HepG2 (cell line): ENCODE measurements around the gene NOP9. TPM values are rescaled to one million over a fixed set of nuclear protein-coding genes. Genes with fewer than 3 reads are reported as not detected.

Experiments used
- GPN1 ChIP-seq: sonication (generic); formaldehyde crosslinking; IDR thresholded peaks from 2 replicates; pipeline ENCODE4 v1.5.1; 2020; ENCODE audit warnings: missing genetic modification reagents, borderline replicate concordance
- HBP1 ChIP-seq: IDR thresholded peaks from 2 replicates; pipeline ENCODE4 v1.6.1; 2016; ENCODE audit warnings: low read depth, control low read depth
- HMGXB3 ChIP-seq: sonication (generic); formaldehyde crosslinking; IDR thresholded peaks from 2 replicates; pipeline ENCODE4 v1.4.0; 2020; ENCODE audit warnings: missing genetic modification reagents, borderline replicate concordance
- RARG ChIP-seq: sonication (generic); formaldehyde crosslinking; IDR thresholded peaks from 2 replicates; pipeline ENCODE4 v1.4.0; 2020; ENCODE audit warnings: low read depth, mild to moderate bottlenecking, missing genetic modification reagents
- SP1 ChIP-seq, 2 experiments: fragments of 450-650 bp in 1 of 2; sonication (generic) in 1 of 2; formaldehyde crosslinking in 1 of 2; IDR thresholded peaks; 2 replicates each; pipeline versions ENCODE4 v1.4.0 to v1.6.1; 2016 to 2020; ENCODE audit warnings: missing genetic modification reagents in 1 of 2
- SRSF1 ChIP-seq: fragments of 200-400 bp; formaldehyde crosslinking; optimal IDR thresholded peaks from 2 replicates; pipeline ENCODE3; 2017; ENCODE audit warnings: mild to moderate bottlenecking, low read depth, low read length, moderate library complexity
- ZC3H4 ChIP-seq: sonication (generic); formaldehyde crosslinking; IDR thresholded peaks from 2 replicates; pipeline ENCODE4 v1.4.0; 2020; ENCODE audit warnings: missing genetic modification reagents, borderline replicate concordance
- ZFYVE20 ChIP-seq: sonication (generic); formaldehyde crosslinking; IDR thresholded peaks from 2 replicates; pipeline ENCODE4 v1.8.0; 2023; ENCODE audit warnings: low read depth, mild to moderate bottlenecking, moderate library complexity, missing genetic modification reagents, borderline replicate concordance
- ZNF383 ChIP-seq: sonication (generic); formaldehyde crosslinking; IDR thresholded peaks from 2 replicates; pipeline ENCODE4 v1.4.0; 2020; ENCODE audit warnings: missing genetic modification reagents, mild to moderate bottlenecking, borderline replicate concordance
- polyA plus RNA-seq, 8 experiments: library from polyadenylated mRNA; depleted of rRNA in 3 of 8; stranded (reverse) in 7 of 8; unstranded in 1 of 8; fragments of >200 nt; fragmentation: Illumina TruSeq in 4 of 8; extraction: Trizol in 4 of 8; gene quantifications; 2 replicates each; pipeline versions ENCODE4 v1.2.1 to v1.2.3, GENCODE V29; 2011 to 2016; ENCODE audit warnings: low read depth in 4 of 8, missing spikeins in 1 of 8, mixed read lengths in 1 of 8; ENCODE audit not compliant: insufficient read depth in 1 of 8
- total RNA-seq, 5 experiments: library from RNA; depleted of rRNA; stranded (reverse); fragments of >200 nt; fragmentation: Illumina TruSeq; extraction: Trizol; gene quantifications; 2 replicates each; pipeline ENCODE4 v1.2.3, GENCODE V29; 2016; ENCODE audit warnings: low read depth in 1 of 5
- TF ChIP-seq, protein P1 (sequence below): sonication (generic); formaldehyde crosslinking; IDR thresholded peaks from 2 replicates; pipeline ENCODE4 v1.4.0; 2020; ENCODE audit warnings: mild to moderate bottlenecking, missing genetic modification reagents, borderline replicate concordance
- TF ChIP-seq, protein P2 (sequence below): sonication (generic); formaldehyde crosslinking; IDR thresholded peaks from 2 replicates; pipeline ENCODE4 v1.5.0; 2020; ENCODE audit warnings: mild to moderate bottlenecking, missing genetic modification reagents, borderline replicate concordance

NOP9 gene
- total and polyA plus RNA-seq, 2 of the 13 experiments (the other 11 are each of a cell fraction or from before 2014, with no cell fraction given): 24.5 to 61.6 TPM

- TF ChIP-seq HBP1 (peak; percentile 96), SP1 (IDR thresholded peaks at IDR 0.05) (no peak), SP1 (CRISPR knock-in tag; IDR thresholded peaks at IDR 0.05) (no peak; the same call in 1 of the 2 replicates), SRSF1 (peak; percentile 93), ZC3H4 (CRISPR knock-in tag) (peak; percentile 79; the same call in 1 of the 2 replicates), ZNF383 (0 out of 2 replicates have a peak, but pooled peaks have one; percentile 77), RARG (CRISPR knock-in tag) (0 out of 2 replicates have a peak, but pooled peaks have one; percentile 88), GPN1 (peak; percentile 78; the same call in 1 of the 2 replicates), ZFYVE20 (CRISPR knock-in tag) (peak; percentile 92), HMGXB3 (CRISPR knock-in tag) (peak; percentile 86; the same call in 1 of the 2 replicates)
- TF ChIP-seq, protein P1, sequence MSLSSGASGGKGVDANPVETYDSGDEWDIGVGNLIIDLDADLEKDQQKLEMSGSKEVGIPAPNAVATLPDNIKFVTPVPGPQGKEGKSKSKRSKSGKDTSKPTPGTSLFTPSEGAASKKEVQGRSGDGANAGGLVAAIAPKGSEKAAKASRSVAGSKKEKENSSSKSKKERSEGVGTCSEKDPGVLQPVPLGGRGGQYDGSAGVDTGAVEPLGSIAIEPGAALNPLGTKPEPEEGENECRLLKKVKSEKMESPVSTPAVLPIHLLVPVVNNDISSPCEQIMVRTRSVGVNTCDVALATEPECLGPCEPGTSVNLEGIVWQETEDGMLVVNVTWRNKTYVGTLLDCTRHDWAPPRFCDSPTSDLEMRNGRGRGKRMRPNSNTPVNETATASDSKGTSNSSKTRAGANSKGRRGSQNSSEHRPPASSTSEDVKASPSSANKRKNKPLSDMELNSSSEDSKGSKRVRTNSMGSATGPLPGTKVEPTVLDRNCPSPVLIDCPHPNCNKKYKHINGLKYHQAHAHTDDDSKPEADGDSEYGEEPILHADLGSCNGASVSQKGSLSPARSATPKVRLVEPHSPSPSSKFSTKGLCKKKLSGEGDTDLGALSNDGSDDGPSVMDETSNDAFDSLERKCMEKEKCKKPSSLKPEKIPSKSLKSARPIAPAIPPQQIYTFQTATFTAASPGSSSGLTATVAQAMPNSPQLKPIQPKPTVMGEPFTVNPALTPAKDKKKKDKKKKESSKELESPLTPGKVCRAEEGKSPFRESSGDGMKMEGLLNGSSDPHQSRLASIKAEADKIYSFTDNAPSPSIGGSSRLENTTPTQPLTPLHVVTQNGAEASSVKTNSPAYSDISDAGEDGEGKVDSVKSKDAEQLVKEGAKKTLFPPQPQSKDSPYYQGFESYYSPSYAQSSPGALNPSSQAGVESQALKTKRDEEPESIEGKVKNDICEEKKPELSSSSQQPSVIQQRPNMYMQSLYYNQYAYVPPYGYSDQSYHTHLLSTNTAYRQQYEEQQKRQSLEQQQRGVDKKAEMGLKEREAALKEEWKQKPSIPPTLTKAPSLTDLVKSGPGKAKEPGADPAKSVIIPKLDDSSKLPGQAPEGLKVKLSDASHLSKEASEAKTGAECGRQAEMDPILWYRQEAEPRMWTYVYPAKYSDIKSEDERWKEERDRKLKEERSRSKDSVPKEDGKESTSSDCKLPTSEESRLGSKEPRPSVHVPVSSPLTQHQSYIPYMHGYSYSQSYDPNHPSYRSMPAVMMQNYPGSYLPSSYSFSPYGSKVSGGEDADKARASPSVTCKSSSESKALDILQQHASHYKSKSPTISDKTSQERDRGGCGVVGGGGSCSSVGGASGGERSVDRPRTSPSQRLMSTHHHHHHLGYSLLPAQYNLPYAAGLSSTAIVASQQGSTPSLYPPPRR (CRISPR knock-in tag): peak; percentile 81
- TF ChIP-seq, protein P2, sequence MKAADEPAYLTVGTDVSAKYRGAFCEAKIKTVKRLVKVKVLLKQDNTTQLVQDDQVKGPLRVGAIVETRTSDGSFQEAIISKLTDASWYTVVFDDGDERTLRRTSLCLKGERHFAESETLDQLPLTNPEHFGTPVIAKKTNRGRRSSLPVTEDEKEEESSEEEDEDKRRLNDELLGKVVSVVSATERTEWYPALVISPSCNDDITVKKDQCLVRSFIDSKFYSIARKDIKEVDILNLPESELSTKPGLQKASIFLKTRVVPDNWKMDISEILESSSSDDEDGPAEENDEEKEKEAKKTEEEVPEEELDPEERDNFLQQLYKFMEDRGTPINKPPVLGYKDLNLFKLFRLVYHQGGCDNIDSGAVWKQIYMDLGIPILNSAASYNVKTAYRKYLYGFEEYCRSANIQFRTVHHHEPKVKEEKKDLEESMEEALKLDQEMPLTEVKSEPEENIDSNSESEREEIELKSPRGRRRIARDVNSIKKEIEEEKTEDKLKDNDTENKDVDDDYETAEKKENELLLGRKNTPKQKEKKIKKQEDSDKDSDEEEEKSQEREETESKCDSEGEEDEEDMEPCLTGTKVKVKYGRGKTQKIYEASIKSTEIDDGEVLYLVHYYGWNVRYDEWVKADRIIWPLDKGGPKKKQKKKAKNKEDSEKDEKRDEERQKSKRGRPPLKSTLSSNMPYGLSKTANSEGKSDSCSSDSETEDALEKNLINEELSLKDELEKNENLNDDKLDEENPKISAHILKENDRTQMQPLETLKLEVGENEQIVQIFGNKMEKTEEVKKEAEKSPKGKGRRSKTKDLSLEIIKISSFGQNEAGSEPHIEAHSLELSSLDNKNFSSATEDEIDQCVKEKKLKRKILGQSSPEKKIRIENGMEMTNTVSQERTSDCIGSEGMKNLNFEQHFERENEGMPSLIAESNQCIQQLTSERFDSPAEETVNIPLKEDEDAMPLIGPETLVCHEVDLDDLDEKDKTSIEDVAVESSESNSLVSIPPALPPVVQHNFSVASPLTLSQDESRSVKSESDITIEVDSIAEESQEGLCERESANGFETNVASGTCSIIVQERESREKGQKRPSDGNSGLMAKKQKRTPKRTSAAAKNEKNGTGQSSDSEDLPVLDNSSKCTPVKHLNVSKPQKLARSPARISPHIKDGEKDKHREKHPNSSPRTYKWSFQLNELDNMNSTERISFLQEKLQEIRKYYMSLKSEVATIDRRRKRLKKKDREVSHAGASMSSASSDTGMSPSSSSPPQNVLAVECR (CRISPR knock-in tag): no peak
Observed at GRCh38 chr14:24315807-24316596, 16.4 kb downstream of the NOP9 start (continued).
